Right lobe of liver (tissue), 4 donors: ENCODE measurements around the gene BCL2.
"Not testable (repeated sequence)": the region's sequence is repeated elsewhere in the genome, so short reads cannot be mapped to it uniquely, and the experiment has no call there.

Experiments
- CTCF ChIP-seq, 4 donors: fragments of 200-600 bp in 3 of 4; fragments of 450-650 bp in 1 of 4; IDR thresholded peaks; one replicate each; pipeline versions ENCODE4 v1.5.1 to v1.8.0; 2016 to 2022; ENCODE audit warnings: antibody characterized with exemption in 4 of 4, mild to moderate bottlenecking in 2 of 4
- POLR2A ChIP-seq: fragments of 450-650 bp; IDR thresholded peaks from one replicate; pipeline ENCODE4 v1.6.1; 2017; ENCODE audit warnings: antibody characterized with exemption, mild to moderate bottlenecking
- donor health status: DM: no; HTN: no; CAD: no.
- donor health status: DM: no; HTN: no; CAD: no.
- donor health status: DM: no; HTN: yes; CAD: no.

- TF ChIP-seq CTCF (IDR thresholded peaks at IDR 0.05); POLR2A: not testable (repeated sequence)
These were observed 128.7 kb downstream of the BCL2 start for GRCh38 chr18:63190838-63191237.
